Lower lobe of right lung (tissue), 2 donors: ENCODE measurements around the gene ABCC4. TPM values are rescaled to one million over a fixed set of nuclear protein-coding genes. Genes with fewer than 3 reads are reported as not detected.

Experiments
- ATAC-seq, 2 donors: fragments of 200-7000 bp; cut with Tn5 transposase; one replicate each; pipeline ENCODE4 v1.9.1; 2020 to 2022; ENCODE audit warnings: mild to moderate bottlenecking in 2 of 2, moderate library complexity in 2 of 2
- DNase-seq: peaks from one replicate; pipeline ENCODE4 v3.0.0-alpha.2; 2020
- H3K27ac ChIP-seq: fragments of 200-600 bp; one replicate; pipeline ENCODE4 v1.8.0; 2022
- H3K27me3 ChIP-seq: fragments of 200-600 bp; one replicate; pipeline ENCODE4 v1.8.0; 2022; ENCODE audit warnings: low read depth
- H3K36me3 ChIP-seq: fragments of 200-600 bp; one replicate; pipeline ENCODE4 v1.8.0; 2022; ENCODE audit warnings: mild to moderate bottlenecking
- H3K4me1 ChIP-seq: fragments of 200-600 bp; one replicate; pipeline ENCODE4 v1.8.0; 2022
- H3K4me3 ChIP-seq: fragments of 200-600 bp; one replicate; pipeline ENCODE4 v1.8.0; 2022; ENCODE audit warnings: mild to moderate bottlenecking
- H3K9me3 ChIP-seq: fragments of 200-600 bp; one replicate; pipeline ENCODE4 v1.8.0; 2022
- CTCF ChIP-seq: fragments of 200-600 bp; IDR thresholded peaks from one replicate; pipeline ENCODE4 v1.8.0; 2022; ENCODE audit warnings: antibody characterized with exemption, mild to moderate bottlenecking
- intact Hi-C: fragments of 100-400 bp; cut with DNase I; formaldehyde crosslinking; loops from one replicate; pipeline ENCODE4 v1.11.0; 2022
- total RNA-seq: library from RNA; stranded (reverse); fragmentation: NEBNext Ultra II Directional; extraction: Animal tissue kit (Norgen Biotek cat#: 25700); gene quantifications from one replicate; pipeline ENCODE4 v1.2.1, GENCODE V29; 2021
- donor health status: DM: no; HTN: yes; CAD: no; lungs with severe emphysema.

ABCC4 gene
- total RNA-seq, 1 donor from 2014 or later: 32.2 TPM

- Histone ChIP-seq H3K4me3 (no peak overlapping the region), H3K4me1 (peaks cover 23% of the 10 kb centered on the region), H3K36me3 (peaks cover 5% of the 10 kb centered on the region), H3K27ac (no peak overlapping the region), H3K27me3 (no peaks in the 10 kb centered on the region), H3K9me3 (no peaks in the 10 kb centered on the region)
- no peak for TF ChIP-seq CTCF
- intact Hi-C loops: no loop called here
- DNase-seq (no peak), ATAC-seq (no peak)
These were observed 54.1 kb downstream of the ABCC4 start for GRCh38 chr13:95247171-95247570.

GRCh38 chr13:95246292-95247082 lies 54.8 kb downstream of the ABCC4 start:
- ATAC-seq: peak; percentile 75 to 82
- H3K36me3 ChIP-seq: peaks cover 5% of the 10 kb centered on the region
- H3K4me1 ChIP-seq: peaks cover 23% of the 10 kb centered on the region
- no peak for TF ChIP-seq CTCF
- H3K9me3 ChIP-seq: no peaks in the 10 kb centered on the region
- H3K27me3 ChIP-seq: no peaks in the 10 kb centered on the region
- intact Hi-C loops: no loop called here
- no peak overlapping the region for H3K27ac ChIP-seq
- DNase-seq: no peak
- no peak overlapping the region for H3K4me3 ChIP-seq

DNA sequence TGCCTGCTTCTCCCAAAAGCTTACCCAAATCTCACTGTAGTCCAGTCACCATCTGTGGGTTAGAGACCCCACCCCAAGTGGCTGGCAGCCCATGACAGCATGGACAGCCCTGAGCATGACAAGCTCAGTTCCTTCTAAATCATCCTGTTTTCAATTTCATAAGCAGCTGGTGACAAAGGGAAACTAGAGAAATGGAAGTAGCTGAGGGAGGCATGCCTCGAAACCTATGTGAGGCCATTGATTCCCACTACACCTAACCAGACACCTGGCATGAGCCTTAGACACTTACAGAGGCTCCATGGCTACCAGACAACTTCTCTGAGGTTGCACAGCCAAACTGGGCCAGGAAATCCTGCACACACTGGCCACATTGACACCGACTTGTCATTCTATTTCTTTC lies 56.2 kb downstream of the ABCC4 start:
- no peak overlapping the region for H3K27ac ChIP-seq
- TF ChIP-seq CTCF: no peak
- DNase-seq: no peak
- peaks cover 23% of the 10 kb centered on the region for H3K4me1 ChIP-seq
- intact Hi-C loops: no loop called here
- no peak for ATAC-seq
- H3K9me3 ChIP-seq: no peaks in the 10 kb centered on the region
- H3K27me3 ChIP-seq: no peaks in the 10 kb centered on the region
- H3K36me3 ChIP-seq: peaks cover 5% of the 10 kb centered on the region
- no peak overlapping the region for H3K4me3 ChIP-seq

DNA sequence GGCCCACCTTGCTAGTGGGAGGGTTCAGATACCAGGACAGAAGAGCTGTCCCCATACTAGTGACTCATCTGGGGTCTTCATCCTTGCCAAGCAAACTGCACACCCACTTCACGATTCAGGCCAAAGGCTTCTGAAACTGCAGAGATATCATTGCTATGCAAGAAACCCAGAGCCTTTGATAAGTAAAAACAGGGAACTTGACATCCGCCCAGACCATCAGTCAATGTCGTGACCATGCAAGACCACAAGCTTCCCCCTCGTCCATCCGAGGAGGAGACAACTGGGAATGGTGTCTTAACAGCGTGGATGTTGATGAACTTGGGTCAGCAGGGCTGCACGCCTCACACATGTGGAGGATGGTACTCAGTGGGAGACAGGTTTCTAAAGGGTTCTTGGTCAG lies 58.0 kb downstream of the ABCC4 start:
- ATAC-seq (no peak), DNase-seq (no peak)
- H3K36me3 ChIP-seq: peaks cover 5% of the 10 kb centered on the region
- no peak for TF ChIP-seq CTCF
- H3K9me3 ChIP-seq: no peaks in the 10 kb centered on the region
- H3K4me3 ChIP-seq: no peak overlapping the region
- no peak overlapping the region for H3K27ac ChIP-seq
- intact Hi-C loops: no loop called here
- H3K4me1 ChIP-seq: peaks cover 23% of the 10 kb centered on the region
- no peaks in the 10 kb centered on the region for H3K27me3 ChIP-seq

DNA sequence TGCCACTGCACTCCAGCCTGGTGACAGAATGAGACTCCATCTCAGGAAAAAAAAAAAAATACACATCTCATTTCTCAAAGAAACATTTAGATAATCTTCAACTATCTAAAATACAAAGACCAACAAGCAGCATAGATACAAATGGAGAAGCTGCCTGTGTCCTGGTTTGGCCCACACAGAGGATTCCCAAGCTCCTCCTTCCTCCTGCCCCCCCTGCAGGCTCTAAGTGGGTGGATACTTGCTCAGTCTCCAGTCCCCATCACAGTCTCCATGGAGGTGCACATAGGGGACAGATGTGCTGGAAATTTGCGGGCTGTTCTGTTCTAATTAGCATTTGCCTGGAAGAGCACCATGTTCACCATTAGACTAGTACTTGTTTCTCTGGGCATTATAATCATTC lies 59.9 kb downstream of the ABCC4 start:
- H3K4me3 ChIP-seq: no peak overlapping the region
- no peaks in the 10 kb centered on the region for H3K9me3 ChIP-seq
- no peaks in the 10 kb centered on the region for H3K27me3 ChIP-seq
- TF ChIP-seq CTCF: no peak
- intact Hi-C loops: no loop called here
- no peak overlapping the region for H3K27ac ChIP-seq
- DNase-seq: no peak
- peaks cover 5% of the 10 kb centered on the region for H3K36me3 ChIP-seq
- no peak for ATAC-seq
- H3K4me1 ChIP-seq: peaks cover 16% of the 10 kb centered on the region
